ENCODE measurements around the gene ZNRF3.

DNA sequence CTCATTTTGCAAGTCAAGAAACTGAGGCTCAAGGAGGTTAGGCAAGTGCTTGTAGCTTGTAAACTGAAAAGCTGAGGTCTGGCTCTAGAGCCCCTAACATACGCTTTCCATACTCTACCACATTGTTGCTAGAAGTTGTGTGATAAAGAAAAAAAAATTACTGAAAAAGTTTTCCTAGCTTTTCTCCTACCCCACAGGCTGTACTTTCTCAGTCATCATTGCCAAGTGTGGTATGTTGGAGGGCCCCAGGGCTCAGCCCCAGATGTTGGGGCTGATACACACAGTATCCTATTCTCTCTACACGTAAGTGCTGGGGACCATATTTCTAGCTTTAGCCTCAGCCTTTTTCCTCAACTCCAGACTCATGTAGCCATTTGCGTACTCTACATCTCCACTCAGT, 205.4 kb downstream of the ZNRF3 start:
- TF ChIP-seq, protein P1, sequence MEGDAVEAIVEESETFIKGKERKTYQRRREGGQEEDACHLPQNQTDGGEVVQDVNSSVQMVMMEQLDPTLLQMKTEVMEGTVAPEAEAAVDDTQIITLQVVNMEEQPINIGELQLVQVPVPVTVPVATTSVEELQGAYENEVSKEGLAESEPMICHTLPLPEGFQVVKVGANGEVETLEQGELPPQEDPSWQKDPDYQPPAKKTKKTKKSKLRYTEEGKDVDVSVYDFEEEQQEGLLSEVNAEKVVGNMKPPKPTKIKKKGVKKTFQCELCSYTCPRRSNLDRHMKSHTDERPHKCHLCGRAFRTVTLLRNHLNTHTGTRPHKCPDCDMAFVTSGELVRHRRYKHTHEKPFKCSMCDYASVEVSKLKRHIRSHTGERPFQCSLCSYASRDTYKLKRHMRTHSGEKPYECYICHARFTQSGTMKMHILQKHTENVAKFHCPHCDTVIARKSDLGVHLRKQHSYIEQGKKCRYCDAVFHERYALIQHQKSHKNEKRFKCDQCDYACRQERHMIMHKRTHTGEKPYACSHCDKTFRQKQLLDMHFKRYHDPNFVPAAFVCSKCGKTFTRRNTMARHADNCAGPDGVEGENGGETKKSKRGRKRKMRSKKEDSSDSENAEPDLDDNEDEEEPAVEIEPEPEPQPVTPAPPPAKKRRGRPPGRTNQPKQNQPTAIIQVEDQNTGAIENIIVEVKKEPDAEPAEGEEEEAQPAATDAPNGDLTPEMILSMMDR (IDR thresholded peaks at IDR 0.05; ENCODE audit: low read depth, low read length): no peak
- TF ChIP-seq EZH2phosphoT487 (IDR thresholded peaks at IDR 0.05; ENCODE audit: low read depth): no peak
